ENCODE data around the gene RMDN2.
"Not testable (repeated sequence)": the region's sequence is repeated elsewhere in the genome, so short reads cannot be mapped to it uniquely, and the experiment has no call there.

RMDN2 gene

GRCh38 chr2:37902991-37903390 lies 22.1 kb upstream of the RMDN2 start:
- no peak for DNase-seq

GRCh38 chr2:37904425-37904824 lies 20.7 kb upstream of the RMDN2 start:
- no peak for DNase-seq

- no peak for DNase-seq
These were observed 20.1 kb upstream of the RMDN2 start for GRCh38 chr2:37904993-37905392.

- no peak for DNase-seq
These were observed 19.0 kb upstream of the RMDN2 start for GRCh38 chr2:37906131-37906530.

- no peak for DNase-seq
These were observed 17.4 kb upstream of the RMDN2 start for GRCh38 chr2:37907501-37908225.

GRCh38 chr2:37911296-37911873 lies 13.7 kb upstream of the RMDN2 start:
- DNase-seq, result no peak

GRCh38 chr2:37912056-37912455 lies 13.0 kb upstream of the RMDN2 start:
- DNase-seq, result peak; percentile 34

GRCh38 chr2:37912616-37913015 lies 12.5 kb upstream of the RMDN2 start:
- DNase-seq, result no peak

- no peak for DNase-seq
These were observed 10.7 kb upstream of the RMDN2 start for GRCh38 chr2:37914340-37914739.

GRCh38 chr2:37915773-37916172 lies 9.3 kb upstream of the RMDN2 start:
- DNase-seq, result no peak

- peak; percentile 72 for DNase-seq
These were observed 8.5 kb upstream of the RMDN2 start for GRCh38 chr2:37916512-37917082.

GRCh38 chr2:37917281-37918228 lies 7.5 kb upstream of the RMDN2 start:
- no peak for DNase-seq

- no peak for DNase-seq
These were observed 6.3 kb upstream of the RMDN2 start for GRCh38 chr2:37918742-37919186.

GRCh38 chr2:37919631-37920032 lies 5.5 kb upstream of the RMDN2 start:
- no peak for DNase-seq

GRCh38 chr2:37920570-37920969 lies 4.5 kb upstream of the RMDN2 start:
- DNase-seq, result peak; percentile 85

GRCh38 chr2:37921781-37922180 lies 3.3 kb upstream of the RMDN2 start:
- DNase-seq, result no peak

GRCh38 chr2:37923308-37924055 lies 1.6 kb upstream of the RMDN2 start:
- DNase-seq, result no peak

GRCh38 chr2:37926635-37927034 lies 1.5 kb downstream of the RMDN2 start:
- DNase-seq, result no peak

GRCh38 chr2:37928377-37928776 lies 3.3 kb downstream of the RMDN2 start:
- no peak for DNase-seq

GRCh38 chr2:37930392-37930791 lies 5.3 kb downstream of the RMDN2 start:
- DNase-seq, result not testable (repeated sequence)

- DNase-seq, result not testable (repeated sequence)
These were observed 7.8 kb downstream of the RMDN2 start for GRCh38 chr2:37932873-37933272.
